ENCODE data around the gene SNRNP27. TPM values are rescaled to one million over a fixed set of nuclear protein-coding genes. Genes with fewer than 3 reads are reported as not detected.

SNRNP27 gene
- total RNA-seq, 1 experiment from 2014 or later = 76.3 TPM

- intact Hi-C loops (cut with micrococcal nuclease; ENCODE audit: unreplicated experiment) = loop anchor here (1.0 to 5.0 kb wide), 4 partner anchors 156 to 333 kb away; partner anchors contain the start of genes C2orf42 and TIA1
- Histone ChIP-seq H3K4me3 (ENCODE audit: low read depth, low read length, poor library complexity, severe bottlenecking) (peak overlapping the region; percentile 73), H3K27me3 (replicated peaks; ENCODE audit: insufficient read depth, low read depth, low read length, poor library complexity) (no peaks in the 10 kb centered on the region), H3K36me3 (ENCODE audit: insufficient read depth, low read length, poor library complexity, severe bottlenecking) (no peaks in the 10 kb centered on the region), H3K27ac (ENCODE audit: low read depth, low read length, poor library complexity, severe bottlenecking) (peak overlapping the region; percentile 89), H3K9me3 (ENCODE audit: low read depth, low read length, poor library complexity, severe bottlenecking) (no peaks in the 10 kb centered on the region), H3K4me1 (ENCODE audit: insufficient read depth, low read length, poor library complexity, severe bottlenecking) (no peaks in the 10 kb centered on the region)
- DNase-seq (ENCODE audit: low spot score) = peak; percentile 100
- ChIA-PET CTCF (interaction anchor here (1.0 to 1.6 kb wide), 4 partner anchors 148 to 387 kb away, joined by 4 to 5 read pairs (median 5); partner anchors contain the start of gene FAM136A), POLR2A (ENCODE audit: low non-redundant PET) (interaction anchor here (0.6 to 1.5 kb wide), 5 partner anchors 19 to 379 kb away, joined by 3 to 8 read pairs (median 4); partner anchors contain the start of gene SNRPG)
- TF ChIP-seq EZH2 (IDR thresholded peaks at IDR 0.05; ENCODE audit: borderline replicate concordance, low read depth, low read length, poor library complexity, severe bottlenecking) (no peak), CTCF (conservative IDR thresholded peaks at IDR 0.05; ENCODE audit: low read depth, low read length) (0 out of 2 replicates have a peak, but pooled peaks have one; percentile 20)
- BruUV-seq (replicated peaks) = TSS peak; percentile 81
These were observed 20.6 kb downstream of the SNRNP27 start for GRCh38 chr2:69914164-69914949.

GRCh38 chr2:69914950-69915945 is 21.5 kb downstream of the SNRNP27 start, which contains the start of gene MXD1:
Gene MXD1, plus strand, starts transcription at chr2:69915109. Its CDS starts 222 bp downstream, at chr2:69915331.
- intact Hi-C loops (cut with micrococcal nuclease; ENCODE audit: unreplicated experiment) = loop anchor here (1.0 to 5.0 kb wide), 4 partner anchors 156 to 332 kb away; partner anchors contain the start of genes C2orf42 and TIA1
- ChIA-PET CTCF (interaction anchor here (0.5 to 1.6 kb wide), 4 partner anchors 156 to 386 kb away, joined by 4 to 6 read pairs (median 5); partner anchors contain the start of genes FAM136A and PCYOX1), POLR2A (ENCODE audit: low non-redundant PET) (interaction anchor here (0.6 to 1.5 kb wide), 3 partner anchors 18 to 379 kb away, joined by 4 to 8 read pairs (median 7); partner anchors contain the start of gene SNRPG)
- H3K27me3 ChIP-seq (replicated peaks; ENCODE audit: insufficient read depth, low read depth, low read length, poor library complexity) = no peaks in the 10 kb centered on the region
- peak within 1 kb of the TSS; percentile 89 for H3K27ac ChIP-seq (ENCODE audit: low read depth, low read length, poor library complexity, severe bottlenecking)
- no peak for DNase-seq (ENCODE audit: low spot score)
- H3K36me3 ChIP-seq (ENCODE audit: insufficient read depth, low read length, poor library complexity, severe bottlenecking) = no peaks in the 10 kb centered on the region
- H3K4me3 ChIP-seq (ENCODE audit: low read depth, low read length, poor library complexity, severe bottlenecking) = peak within 1 kb of the TSS; percentile 73
- H3K4me1 ChIP-seq (ENCODE audit: insufficient read depth, low read length, poor library complexity, severe bottlenecking) = no peaks in the 10 kb centered on the region
- TF ChIP-seq EZH2 (IDR thresholded peaks at IDR 0.05; ENCODE audit: borderline replicate concordance, low read depth, low read length, poor library complexity, severe bottlenecking) = no peak
- no peak for TF ChIP-seq CTCF (conservative IDR thresholded peaks at IDR 0.05; ENCODE audit: low read depth, low read length)
- H3K9me3 ChIP-seq (ENCODE audit: low read depth, low read length, poor library complexity, severe bottlenecking) = no peaks in the 10 kb centered on the region
- no TSS peak for BruUV-seq (replicated peaks)

GRCh38 chr2:69916106-69916505 is 22.4 kb downstream of the SNRNP27 start:
- Histone ChIP-seq H3K27ac (ENCODE audit: low read depth, low read length, poor library complexity, severe bottlenecking) (no peak overlapping the region), H3K36me3 (ENCODE audit: insufficient read depth, low read length, poor library complexity, severe bottlenecking) (no peaks in the 10 kb centered on the region), H3K27me3 (replicated peaks; ENCODE audit: insufficient read depth, low read depth, low read length, poor library complexity) (no peaks in the 10 kb centered on the region), H3K9me3 (ENCODE audit: low read depth, low read length, poor library complexity, severe bottlenecking) (no peaks in the 10 kb centered on the region), H3K4me3 (ENCODE audit: low read depth, low read length, poor library complexity, severe bottlenecking) (peak overlapping the region; percentile 73), H3K4me1 (ENCODE audit: insufficient read depth, low read length, poor library complexity, severe bottlenecking) (no peaks in the 10 kb centered on the region)
- intact Hi-C loops (cut with micrococcal nuclease; ENCODE audit: unreplicated experiment) = no loop called here
- no peak for DNase-seq (ENCODE audit: low spot score)
- BruUV-seq (replicated peaks) = TSS peak; percentile 37
- POLR2A ChIA-PET (ENCODE audit: low non-redundant PET) = no interaction called here
- CTCF ChIA-PET = no interaction called here
- TF ChIP-seq CTCF (conservative IDR thresholded peaks at IDR 0.05; ENCODE audit: low read depth, low read length) = no peak
- no peak for TF ChIP-seq EZH2 (IDR thresholded peaks at IDR 0.05; ENCODE audit: borderline replicate concordance, low read depth, low read length, poor library complexity, severe bottlenecking)
